DMS79 (cell line): ENCODE data around the gene GFY.
A peak's percentile ranks its signal among the peaks of the same experiment; 100 is the strongest.
"Not testable (repeated sequence)": the region's sequence is repeated elsewhere in the genome, so short reads cannot be mapped to it uniquely, and the experiment has no call there.

Experiments used
- DNase-seq: peaks from one replicate; lab custom pipeline; 2025; lab: John Stamatoyannopoulos, UW

Gene GFY

DNA sequence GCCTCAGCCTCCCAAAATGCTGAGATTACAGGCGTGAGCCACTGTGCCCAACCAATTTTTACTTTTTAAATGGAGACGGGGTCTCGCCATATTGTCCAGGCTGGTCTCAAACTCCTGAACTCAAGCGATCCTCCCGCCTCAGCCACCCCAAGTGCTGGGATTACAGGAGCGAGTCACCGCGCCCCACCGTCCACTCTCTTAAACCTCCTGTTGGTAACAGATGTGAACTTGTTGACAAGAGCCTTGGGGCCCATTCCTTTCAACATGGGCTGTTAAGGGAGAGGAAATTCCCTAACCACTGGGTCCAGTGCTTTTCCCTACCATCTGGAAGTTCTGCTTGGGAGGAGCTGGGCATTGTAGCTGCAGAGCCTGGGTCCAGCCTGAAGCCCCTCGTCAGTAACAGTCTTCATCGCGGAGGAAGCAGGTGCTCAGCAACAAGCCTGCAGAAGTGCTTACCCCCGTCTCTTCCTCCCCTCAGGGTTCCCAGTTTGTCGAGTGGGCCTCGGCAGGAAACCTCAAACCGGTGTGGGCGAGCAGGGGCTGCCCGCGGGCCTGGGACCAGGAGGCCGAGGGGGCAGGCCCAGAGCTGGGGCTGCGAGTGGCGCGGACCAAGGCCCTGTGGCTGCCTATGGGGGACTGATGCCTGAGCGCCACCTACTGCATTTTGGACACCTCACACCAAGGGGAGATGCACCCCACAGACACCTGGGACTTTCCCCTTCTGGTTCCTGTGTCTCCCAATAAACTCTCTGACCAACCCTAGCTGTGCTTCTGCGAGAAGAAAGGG is 44.8 kb downstream of the GFY start:
- no peak for DNase-seq

GRCh38 chr19:49470615-49470978 is 45.4 kb downstream of the GFY start:
- no peak for DNase-seq

DNA sequence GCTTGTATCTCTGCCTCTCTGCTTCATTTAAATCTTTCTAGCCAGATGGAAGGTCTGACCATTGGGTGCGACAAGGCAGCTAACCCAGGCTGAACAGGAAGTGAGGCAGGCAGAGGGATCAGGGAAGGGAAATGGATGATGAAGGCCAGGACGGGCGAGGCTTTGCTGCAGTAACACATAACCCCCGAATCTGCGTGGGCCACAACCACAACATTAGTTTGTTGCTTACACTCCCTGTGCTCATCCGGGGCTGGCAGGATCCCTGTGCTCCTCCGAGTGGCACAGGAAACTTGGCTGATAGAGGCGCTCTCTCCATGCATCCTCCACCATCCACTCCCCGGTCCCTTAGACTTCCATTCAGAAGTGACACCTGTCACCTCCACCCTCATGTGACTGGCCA is 47.7 kb downstream of the GFY start:
- DNase-seq, result no peak

GRCh38 chr19:49473501-49473867 is 48.3 kb downstream of the GFY start:
- not testable (repeated sequence) for DNase-seq

DNA sequence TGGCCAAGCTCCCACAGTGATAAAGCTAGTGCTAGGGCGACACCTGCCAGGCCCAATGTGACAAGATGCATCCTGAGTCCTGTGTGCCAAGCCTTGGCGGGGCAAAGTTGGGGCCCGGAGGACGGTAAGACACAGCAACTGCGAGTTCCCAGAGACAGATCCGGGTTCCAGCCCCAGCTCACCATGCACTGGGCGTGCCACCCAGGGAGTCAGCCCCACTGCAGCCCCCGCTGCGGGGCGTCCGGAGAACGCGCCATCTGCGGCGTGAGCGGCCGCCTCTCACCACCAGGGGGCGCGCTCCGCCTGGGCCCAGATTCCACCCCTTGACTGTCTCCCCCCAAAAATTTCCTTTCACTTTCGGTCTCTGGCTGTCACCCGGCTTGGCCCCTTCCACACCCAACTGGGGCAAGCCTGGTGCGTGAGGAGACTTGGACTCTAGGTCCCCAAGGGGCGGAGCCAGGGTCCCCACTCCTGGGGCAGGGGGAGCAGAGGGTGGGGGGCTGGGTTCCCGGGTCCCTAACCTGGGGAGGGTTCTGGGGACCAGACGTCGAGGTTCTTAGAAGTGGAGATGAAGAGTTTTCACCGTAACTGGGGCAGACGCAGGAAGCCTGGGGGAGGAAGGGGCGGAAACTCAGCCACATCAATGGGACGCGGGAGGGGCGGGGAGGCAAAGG is 48.8 kb downstream of the GFY start, which contains the start of gene FLT3LG:
FLT3LG (plus strand) TSS at position 348 of the 674 bp plus-strand sequence. CDS start 425 bp downstream, outside the sequence.
- DNase-seq, result peak; percentile 60

GRCh38 chr19:49474542-49474924 is 49.3 kb downstream of the GFY start:
- DNase-seq, result no peak

- DNase-seq, result no peak
Measured at GRCh38 chr19:49475191-49475917, 50.2 kb downstream of the GFY start.

DNA sequence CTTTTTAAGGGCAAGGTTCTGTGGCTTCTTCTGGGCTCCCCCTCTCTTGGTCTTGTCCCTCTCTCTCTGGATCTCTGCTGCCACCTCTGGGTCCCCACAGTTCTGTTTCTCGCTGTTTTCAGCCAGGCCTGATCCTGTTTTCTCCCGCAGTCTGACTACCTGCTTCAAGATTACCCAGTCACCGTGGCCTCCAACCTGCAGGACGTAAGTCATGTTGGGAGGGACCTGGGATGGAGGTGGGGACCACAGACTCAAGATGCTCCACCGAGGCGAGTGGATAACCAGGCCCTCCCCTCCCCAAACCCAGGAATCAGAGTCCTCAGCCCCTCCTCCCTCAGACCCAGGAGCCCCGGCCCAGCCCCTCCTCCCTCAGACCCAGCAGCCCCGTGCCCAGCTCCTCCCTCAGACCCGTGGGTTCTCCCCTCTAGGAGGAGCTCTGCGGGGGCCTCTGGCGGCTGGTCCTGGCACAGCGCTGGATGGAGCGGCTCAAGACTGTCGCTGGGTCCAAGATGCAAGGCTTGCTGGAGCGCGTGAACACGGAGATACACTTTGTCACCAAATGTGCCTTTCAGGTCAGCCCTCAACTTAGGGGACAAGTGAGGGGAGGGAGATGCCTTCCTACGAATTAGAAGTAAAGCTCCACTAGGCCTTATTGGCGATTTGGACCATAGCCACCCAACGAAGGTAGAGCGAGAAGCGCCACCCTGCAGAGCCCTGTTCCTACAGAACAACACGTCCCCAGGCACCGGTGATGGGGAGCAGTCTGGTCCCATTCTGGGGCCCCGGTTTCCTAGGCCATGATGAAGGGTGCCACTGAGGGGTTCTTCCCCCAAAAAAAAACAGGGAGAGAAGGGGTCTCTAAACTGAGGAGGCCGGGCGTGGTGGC is 51.0 kb downstream of the GFY start:
- no peak for DNase-seq
